ENCODE results near the gene EPG5.

Gene EPG5

GRCh38 chr18:45900623-45901022, 66.5 kb downstream of the EPG5 start:
- TF ChIP-seq FOXM1 (IDR thresholded peaks at IDR 0.05; ENCODE audit: borderline replicate concordance, low read depth) (no peak), CREB1 (IDR thresholded peaks at IDR 0.05; ENCODE audit: low read depth) (no peak), TCF12 (IDR thresholded peaks at IDR 0.05; ENCODE audit: low read depth) (no peak), RAD21 (IDR thresholded peaks at IDR 0.05; ENCODE audit: low read depth) (no peak)

GRCh38 chr18:45896991-45897390, 70.1 kb downstream of the EPG5 start:
- TF ChIP-seq FOXM1 (IDR thresholded peaks at IDR 0.05; ENCODE audit: borderline replicate concordance, low read depth) (no peak), CREB1 (IDR thresholded peaks at IDR 0.05; ENCODE audit: low read depth) (no peak), MAX (IDR thresholded peaks at IDR 0.05) (no peak), RAD21 (IDR thresholded peaks at IDR 0.05; ENCODE audit: low read depth) (no peak), NFIC (IDR thresholded peaks at IDR 0.05) (no peak), CEBPB (IDR thresholded peaks at IDR 0.05) (no peak)

- TF ChIP-seq REST (IDR thresholded peaks at IDR 0.05; ENCODE audit: low read depth) (no peak), TEAD4 (IDR thresholded peaks at IDR 0.05) (no peak), TCF12 (IDR thresholded peaks at IDR 0.05; ENCODE audit: low read depth) (no peak), EP300 (IDR thresholded peaks at IDR 0.05; ENCODE audit: borderline replicate concordance) (no peak), ZBTB7A (IDR thresholded peaks at IDR 0.05; ENCODE audit: low read depth) (no peak), NFIC (IDR thresholded peaks at IDR 0.05) (no peak), CEBPB (IDR thresholded peaks at IDR 0.05) (no peak), MAX (IDR thresholded peaks at IDR 0.05) (no peak), FOXM1 (IDR thresholded peaks at IDR 0.05; ENCODE audit: borderline replicate concordance, low read depth) (no peak), RAD21 (IDR thresholded peaks at IDR 0.05; ENCODE audit: low read depth) (no peak), TAF1 (IDR thresholded peaks at IDR 0.05; ENCODE audit: low read depth) (no peak), USF1 (IDR thresholded peaks at IDR 0.05) (no peak), EGR1 (IDR thresholded peaks at IDR 0.05) (no peak), CREB1 (IDR thresholded peaks at IDR 0.05; ENCODE audit: low read depth) (no peak), YY1 (IDR thresholded peaks at IDR 0.05; ENCODE audit: low read depth) (no peak)
Measured at GRCh38 chr18:45896452-45896851, 70.7 kb downstream of the EPG5 start.

- TF ChIP-seq EGR1 (IDR thresholded peaks at IDR 0.05): no peak
Measured at GRCh38 chr18:45895339-45895738, 71.8 kb downstream of the EPG5 start.

GRCh38 chr18:45894818-45895217, 72.3 kb downstream of the EPG5 start:
- no peak for TF ChIP-seq TEAD4 (IDR thresholded peaks at IDR 0.05)

- TF ChIP-seq EP300 (IDR thresholded peaks at IDR 0.05; ENCODE audit: borderline replicate concordance) (no peak), YY1 (IDR thresholded peaks at IDR 0.05; ENCODE audit: low read depth) (no peak), NFIC (IDR thresholded peaks at IDR 0.05) (no peak), MAX (IDR thresholded peaks at IDR 0.05) (no peak)
Measured at GRCh38 chr18:45891806-45892205, 75.3 kb downstream of the EPG5 start.

GRCh38 chr18:45890606-45891005, 76.5 kb downstream of the EPG5 start:
- TF ChIP-seq USF1 (IDR thresholded peaks at IDR 0.05) (no peak), CREB1 (IDR thresholded peaks at IDR 0.05; ENCODE audit: low read depth) (no peak), EP300 (IDR thresholded peaks at IDR 0.05; ENCODE audit: borderline replicate concordance) (no peak), ZBTB7A (IDR thresholded peaks at IDR 0.05; ENCODE audit: low read depth) (no peak), MAX (IDR thresholded peaks at IDR 0.05) (no peak), NFIC (IDR thresholded peaks at IDR 0.05) (no peak), FOXM1 (IDR thresholded peaks at IDR 0.05; ENCODE audit: borderline replicate concordance, low read depth) (no peak), RAD21 (IDR thresholded peaks at IDR 0.05; ENCODE audit: low read depth) (no peak), TEAD4 (IDR thresholded peaks at IDR 0.05) (no peak), CEBPB (IDR thresholded peaks at IDR 0.05) (no peak), REST (IDR thresholded peaks at IDR 0.05; ENCODE audit: low read depth) (no peak), TCF12 (IDR thresholded peaks at IDR 0.05; ENCODE audit: low read depth) (no peak)
